Osteocyte (in vitro differentiated cells): ENCODE results near the gene SPOCK3. TPM values are rescaled to one million over a fixed set of nuclear protein-coding genes. Genes with fewer than 3 reads are reported as not detected.

Source experiments
- DNase-seq: peaks from one replicate; pipeline ENCODE4 v3.0.0; 2021; ENCODE audit warnings: mixed read lengths; ENCODE audit not compliant: unreplicated experiment; ENCODE audit errors: extremely low spot score
- H3K27ac Mint-ChIP-seq: one replicate; pipeline ENCODE4 v1.8.0; 2021; ENCODE audit warnings: mild to moderate bottlenecking, mixed read lengths; ENCODE audit not compliant: unreplicated experiment
- H3K27me3 Mint-ChIP-seq: one replicate; pipeline ENCODE4 v1.8.0; 2021; ENCODE audit warnings: mixed read lengths; ENCODE audit not compliant: unreplicated experiment
- H3K36me3 Mint-ChIP-seq: one replicate; pipeline ENCODE4 v1.8.0; 2021; ENCODE audit warnings: mixed read lengths; ENCODE audit not compliant: unreplicated experiment
- H3K4me1 Mint-ChIP-seq: one replicate; pipeline ENCODE4 v1.8.0; 2021; ENCODE audit warnings: mixed read lengths; ENCODE audit not compliant: unreplicated experiment
- H3K4me3 Mint-ChIP-seq: one replicate; pipeline ENCODE4 v1.8.0; 2021; ENCODE audit warnings: mild to moderate bottlenecking, moderate library complexity, mixed read lengths; ENCODE audit not compliant: unreplicated experiment
- H3K9me3 Mint-ChIP-seq: one replicate; pipeline ENCODE4 v1.8.0; 2021; ENCODE audit warnings: mixed read lengths; ENCODE audit not compliant: unreplicated experiment
- total RNA-seq: library from RNA; stranded (reverse); gene quantifications from 2 replicates; pipeline ENCODE4 v1.2.1, GENCODE V29; 2021
- TF ChIP-seq, protein P1 (sequence below): fragments of 200-600 bp; sonication (generic); IDR thresholded peaks from 2 replicates; pipeline ENCODE4 v1.5.0; 2021; ENCODE audit warnings: antibody characterized with exemption, mild to moderate bottlenecking, moderate library complexity

Gene SPOCK3
- total RNA-seq, 1 donor from 2014 or later = not detected

DNA sequence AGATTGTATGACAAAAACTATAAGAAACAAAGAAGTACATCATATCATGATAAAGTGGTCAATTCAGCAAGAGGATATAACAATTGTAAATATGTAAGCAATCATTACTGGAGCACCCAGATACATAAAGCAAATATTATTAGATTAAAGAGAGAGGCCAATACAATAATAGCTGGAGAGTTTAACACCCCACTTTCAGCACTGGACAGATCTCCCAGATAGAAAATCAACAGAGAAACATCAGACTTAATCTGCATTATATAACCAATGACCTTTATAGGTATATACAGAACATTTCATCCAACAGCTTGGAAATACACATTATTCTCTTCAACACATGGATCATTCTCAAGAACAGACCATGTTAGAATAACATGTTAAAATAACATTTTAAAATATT is 128.4 kb downstream of the SPOCK3 start:
- no peaks in the 10 kb centered on the region for H3K9me3 Mint-ChIP-seq
- H3K27ac Mint-ChIP-seq = no peak overlapping the region
- no peaks in the 10 kb centered on the region for H3K27me3 Mint-ChIP-seq
- no peaks in the 10 kb centered on the region for H3K4me1 Mint-ChIP-seq
- DNase-seq = no peak
- TF ChIP-seq, protein P1, sequence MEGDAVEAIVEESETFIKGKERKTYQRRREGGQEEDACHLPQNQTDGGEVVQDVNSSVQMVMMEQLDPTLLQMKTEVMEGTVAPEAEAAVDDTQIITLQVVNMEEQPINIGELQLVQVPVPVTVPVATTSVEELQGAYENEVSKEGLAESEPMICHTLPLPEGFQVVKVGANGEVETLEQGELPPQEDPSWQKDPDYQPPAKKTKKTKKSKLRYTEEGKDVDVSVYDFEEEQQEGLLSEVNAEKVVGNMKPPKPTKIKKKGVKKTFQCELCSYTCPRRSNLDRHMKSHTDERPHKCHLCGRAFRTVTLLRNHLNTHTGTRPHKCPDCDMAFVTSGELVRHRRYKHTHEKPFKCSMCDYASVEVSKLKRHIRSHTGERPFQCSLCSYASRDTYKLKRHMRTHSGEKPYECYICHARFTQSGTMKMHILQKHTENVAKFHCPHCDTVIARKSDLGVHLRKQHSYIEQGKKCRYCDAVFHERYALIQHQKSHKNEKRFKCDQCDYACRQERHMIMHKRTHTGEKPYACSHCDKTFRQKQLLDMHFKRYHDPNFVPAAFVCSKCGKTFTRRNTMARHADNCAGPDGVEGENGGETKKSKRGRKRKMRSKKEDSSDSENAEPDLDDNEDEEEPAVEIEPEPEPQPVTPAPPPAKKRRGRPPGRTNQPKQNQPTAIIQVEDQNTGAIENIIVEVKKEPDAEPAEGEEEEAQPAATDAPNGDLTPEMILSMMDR = no peak
- no peak overlapping the region for H3K4me3 Mint-ChIP-seq
- H3K36me3 Mint-ChIP-seq = no peaks in the 10 kb centered on the region

DNA sequence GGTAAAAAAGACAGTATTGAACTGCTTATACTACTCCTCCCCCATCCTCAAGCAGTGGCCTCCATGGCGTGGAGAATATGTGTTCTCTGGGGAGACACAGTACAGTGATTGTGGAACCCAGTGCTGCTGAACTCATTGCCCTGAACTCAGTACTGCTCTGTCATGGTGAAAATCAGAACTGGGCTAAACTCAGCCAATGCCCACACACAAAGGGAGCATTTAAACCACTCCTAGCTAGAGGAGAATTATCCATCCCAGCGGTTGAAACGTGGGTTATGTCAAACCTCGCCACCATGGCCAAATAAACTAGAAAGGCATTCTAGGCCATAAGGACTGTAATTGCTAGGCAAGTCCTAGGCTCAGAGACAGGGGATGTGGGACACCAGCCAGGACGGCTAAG is 131.8 kb downstream of the SPOCK3 start:
- H3K4me3 Mint-ChIP-seq = no peak overlapping the region
- TF ChIP-seq, protein P1 = no peak
- H3K36me3 Mint-ChIP-seq = no peaks in the 10 kb centered on the region
- H3K27ac Mint-ChIP-seq = no peak overlapping the region
- no peaks in the 10 kb centered on the region for H3K27me3 Mint-ChIP-seq
- no peaks in the 10 kb centered on the region for H3K4me1 Mint-ChIP-seq
- H3K9me3 Mint-ChIP-seq = no peaks in the 10 kb centered on the region
- DNase-seq = no peak

DNA sequence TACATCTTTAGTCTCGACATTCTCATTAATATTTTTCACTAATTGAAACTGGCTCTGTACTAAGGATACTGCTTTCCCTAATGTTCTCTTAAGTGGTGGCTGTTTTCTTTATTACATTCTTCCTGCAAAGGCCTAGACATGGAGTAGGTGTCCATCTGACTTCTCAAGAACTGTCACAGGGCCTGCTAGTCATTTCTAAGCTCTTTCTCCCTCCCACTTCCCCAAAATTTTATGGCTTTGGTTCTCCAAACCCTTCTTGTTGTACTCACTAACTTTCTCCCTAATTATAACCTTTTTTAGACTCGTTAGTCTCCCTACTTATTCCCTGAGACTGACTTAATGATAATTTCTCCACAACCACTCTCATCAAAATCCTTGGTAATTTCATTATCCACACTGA is 133.3 kb downstream of the SPOCK3 start:
- no peaks in the 10 kb centered on the region for H3K27me3 Mint-ChIP-seq
- no peak for DNase-seq
- TF ChIP-seq, protein P1 = no peak

DNA sequence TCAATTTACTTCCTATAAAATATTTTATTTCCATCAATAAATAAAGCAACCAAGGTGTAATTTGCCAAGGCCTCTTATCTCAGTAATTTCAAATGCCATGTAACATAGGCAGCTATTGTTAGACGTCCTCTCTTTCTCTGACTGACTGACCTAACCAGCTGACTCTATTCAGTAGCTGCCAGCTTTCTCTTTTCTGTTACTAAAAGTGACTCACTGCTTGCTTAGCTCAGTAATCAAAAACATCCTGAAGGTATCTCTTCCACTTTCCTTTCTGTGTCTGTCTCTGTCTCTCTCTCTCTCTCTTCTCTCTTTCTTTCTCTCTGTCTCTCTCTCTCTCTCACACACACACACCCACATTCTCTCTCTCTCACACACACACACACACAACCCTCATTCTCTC is 134.2 kb downstream of the SPOCK3 start:
- TF ChIP-seq, protein P1 = no peak
- no peaks in the 10 kb centered on the region for H3K4me1 Mint-ChIP-seq
- no peaks in the 10 kb centered on the region for H3K9me3 Mint-ChIP-seq
- no peaks in the 10 kb centered on the region for H3K36me3 Mint-ChIP-seq
- H3K27ac Mint-ChIP-seq = no peak overlapping the region
- no peak overlapping the region for H3K4me3 Mint-ChIP-seq
- DNase-seq = no peak
- no peaks in the 10 kb centered on the region for H3K27me3 Mint-ChIP-seq

More for the DNA sequence above, 133.3 kb downstream of the SPOCK3 start:
- Mint-ChIP-seq H3K36me3 (no peaks in the 10 kb centered on the region), H3K4me3 (no peak overlapping the region), H3K4me1 (no peaks in the 10 kb centered on the region), H3K27ac (no peak overlapping the region), H3K9me3 (no peaks in the 10 kb centered on the region)

DNA sequence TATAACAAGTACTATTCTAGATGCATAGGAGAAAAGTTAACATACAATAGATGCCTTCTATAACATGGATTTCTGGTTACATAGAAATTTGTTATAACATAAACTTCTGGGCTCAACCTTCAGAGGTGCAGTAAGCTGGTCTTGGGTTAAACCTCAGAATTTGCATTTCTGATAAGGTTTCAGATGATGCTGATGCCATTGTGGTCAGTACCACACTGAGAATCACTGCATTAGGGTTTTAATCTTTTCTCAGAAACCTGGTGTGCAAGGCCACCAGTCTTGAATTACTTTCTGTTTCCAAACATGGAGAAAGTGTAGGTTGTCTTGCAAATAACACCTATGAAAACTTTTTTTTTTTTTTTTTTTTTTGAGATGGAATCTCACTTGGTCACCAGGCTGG is 146.2 kb downstream of the SPOCK3 start:
- Mint-ChIP-seq H3K27me3 (peaks cover 2% of the 10 kb centered on the region), H3K36me3 (no peaks in the 10 kb centered on the region), H3K4me1 (no peaks in the 10 kb centered on the region), H3K27ac (no peak overlapping the region), H3K9me3 (no peaks in the 10 kb centered on the region), H3K4me3 (no peak overlapping the region)
- DNase-seq = no peak
- TF ChIP-seq, protein P1 = no peak
